SHP77 treated with DMSO at 0.1 percent for 48 hours (cell line): ENCODE measurements around the gene MRPS15.
A peak's percentile ranks its signal among the peaks of the same experiment; 100 is the strongest.
"Not testable (repeated sequence)": the region's sequence is repeated elsewhere in the genome, so short reads cannot be mapped to it uniquely, and the experiment has no call there.

Experiments used
- DNase-seq: peaks from one replicate; lab custom pipeline; 2025; lab: John Stamatoyannopoulos, UW

MRPS15 gene

GRCh38 chr1:36463803-36464604 lies at the start of gene MRPS15:
TSS of gene MRPS15 (minus strand) at chr1:36464384. CDS start at chr1:36464275, 109 bp downstream.
- peak; percentile 88 for DNase-seq

- DNase-seq, result no peak
Observed at GRCh38 chr1:36512842-36513241, 48.7 kb upstream of the MRPS15 start.

- DNase-seq, result no peak
Observed at GRCh38 chr1:36511804-36512798, 47.9 kb upstream of the MRPS15 start.

GRCh38 chr1:36511220-36511619 lies 47.0 kb upstream of the MRPS15 start:
- DNase-seq, result not testable (repeated sequence)

GRCh38 chr1:36510418-36510817 lies 46.2 kb upstream of the MRPS15 start:
- DNase-seq, result no peak

GRCh38 chr1:36508257-36508656 lies 44.1 kb upstream of the MRPS15 start:
- DNase-seq, result no peak

GRCh38 chr1:36506276-36506920 lies 42.2 kb upstream of the MRPS15 start:
- no peak for DNase-seq

GRCh38 chr1:36503733-36504132 lies 39.5 kb upstream of the MRPS15 start:
- DNase-seq, result no peak

- no peak for DNase-seq
Observed at GRCh38 chr1:36503159-36503558, 39.0 kb upstream of the MRPS15 start.

GRCh38 chr1:36502616-36503015 lies 38.4 kb upstream of the MRPS15 start:
- no peak for DNase-seq

- DNase-seq, result not testable (repeated sequence)
Observed at GRCh38 chr1:36501911-36502310, 37.7 kb upstream of the MRPS15 start.

- DNase-seq, result no peak
Observed at GRCh38 chr1:36497207-36497606, 33.0 kb upstream of the MRPS15 start.

GRCh38 chr1:36494971-36495370 lies 30.8 kb upstream of the MRPS15 start:
- DNase-seq, result no peak

- no peak for DNase-seq
Observed at GRCh38 chr1:36493524-36493923, 29.3 kb upstream of the MRPS15 start.

- no peak for DNase-seq
Observed at GRCh38 chr1:36492491-36492890, 28.3 kb upstream of the MRPS15 start.

- DNase-seq, result not testable (repeated sequence)
Observed at GRCh38 chr1:36489258-36490051, 25.3 kb upstream of the MRPS15 start.

- no peak for DNase-seq
Observed at GRCh38 chr1:36487906-36488305, 23.7 kb upstream of the MRPS15 start.

GRCh38 chr1:36487336-36487725 lies 23.1 kb upstream of the MRPS15 start:
- not testable (repeated sequence) for DNase-seq

GRCh38 chr1:36486439-36487335 lies 22.5 kb upstream of the MRPS15 start:
- DNase-seq, result peak; percentile 56

GRCh38 chr1:36486093-36486438 lies 21.9 kb upstream of the MRPS15 start:
- DNase-seq, result no peak
